ENCODE results near the gene CCDC116.

Gene CCDC116

GRCh38 chr22:21661991-21662390, 29.4 kb downstream of the CCDC116 start:
- no peaks in the 10 kb centered on the region for H3K79me1 ChIP-seq (ENCODE audit: low read depth, low read length)
- H2BK12ac ChIP-seq (ENCODE audit: low read length): no peak overlapping the region
- no peaks in the 10 kb centered on the region for H3K9me3 ChIP-seq (replicated peaks in 1 of 2; ENCODE audit: control insufficient read depth in 2 of 2, insufficient read depth in 1 of 2, low read depth in 1 of 2, low read length in 2 of 2)
- H3K4me2 ChIP-seq (ENCODE audit: insufficient read depth, low read length, poor library complexity, severe bottlenecking): no peak overlapping the region
- H2BK5ac ChIP-seq (ENCODE audit: low read length): no peak overlapping the region
- WGBS, 2 donors (ENCODE audit: extremely low coverage in 2 of 2, insufficient read length in 2 of 2, insufficient replicate concordance in 1 of 2): no CpG with 5 or more reads among the region's 5 CpGs
- no peak overlapping the region for H4K91ac ChIP-seq (ENCODE audit: low read depth, low read length, poor library complexity)
- H3K27ac ChIP-seq (replicated peaks; ENCODE audit: low read length): no peak overlapping the region
- no peak overlapping the region for H2AFZ ChIP-seq (ENCODE audit: low read length)
- no peak overlapping the region for H4K8ac ChIP-seq (ENCODE audit: low read depth, low read length)
- H3K23ac ChIP-seq (ENCODE audit: low read depth, low read length, poor library complexity): no peak overlapping the region
- no peaks in the 10 kb centered on the region for H3K27me3 ChIP-seq (ENCODE audit: control insufficient read depth in 3 of 3, insufficient read depth in 3 of 3, low read depth in 1 of 3, low read length in 3 of 3)
- H3K4me3 ChIP-seq (ENCODE audit: low read length in 2 of 2): no peak overlapping the region
- H2BK120ac ChIP-seq (ENCODE audit: low read depth, low read length): no peak overlapping the region
- H3K9ac ChIP-seq (ENCODE audit: low read depth, low read length, poor library complexity): no peak overlapping the region
- no peak overlapping the region for H2BK15ac ChIP-seq (ENCODE audit: low read length)
- no peak overlapping the region for H2AK5ac ChIP-seq (ENCODE audit: low read depth, low read length)
- peaks cover 8 to 9% of the 10 kb centered on the region in 2 donors for H3K4me1 ChIP-seq (ENCODE audit: control insufficient read depth in 2 of 2, insufficient read depth in 1 of 2, low read depth in 1 of 2, low read length in 2 of 2)
- no peak overlapping the region for H3K18ac ChIP-seq (ENCODE audit: low read length)
- no peak overlapping the region for H3K14ac ChIP-seq (ENCODE audit: low read length)
- H3K4ac ChIP-seq (ENCODE audit: low read length): no peak overlapping the region
- H3K36me3 ChIP-seq (replicated peaks in 1 of 2; ENCODE audit: control insufficient read depth in 2 of 2, insufficient read depth in 2 of 2, low read length in 2 of 2): peaks cover 0 to under 1% of the 10 kb centered on the region in 2 donors
- DNase-seq (ENCODE audit: low spot score): no peak

GRCh38 chr22:21663738-21664137, 31.2 kb downstream of the CCDC116 start:
- Histone ChIP-seq H3K9ac (ENCODE audit: low read depth, low read length, poor library complexity) (no peak overlapping the region), H3K18ac (ENCODE audit: low read length) (no peak overlapping the region), H3K4ac (ENCODE audit: low read length) (no peak overlapping the region), H3K4me3 (ENCODE audit: low read length in 2 of 2) (no peak overlapping the region), H2BK12ac (ENCODE audit: low read length) (no peak overlapping the region), H2BK5ac (ENCODE audit: low read length) (no peak overlapping the region), H4K91ac (ENCODE audit: low read depth, low read length, poor library complexity) (no peak overlapping the region), H3K36me3 (replicated peaks in 1 of 2; ENCODE audit: control insufficient read depth in 2 of 2, insufficient read depth in 2 of 2, low read length in 2 of 2) (no peaks in the 10 kb centered on the region), H3K27ac (replicated peaks; ENCODE audit: low read length) (no peak overlapping the region), H3K9me3 (replicated peaks in 1 of 2; ENCODE audit: control insufficient read depth in 2 of 2, insufficient read depth in 1 of 2, low read depth in 1 of 2, low read length in 2 of 2) (no peaks in the 10 kb centered on the region), H2AFZ (ENCODE audit: low read length) (no peak overlapping the region), H2AK5ac (ENCODE audit: low read depth, low read length) (no peak overlapping the region), H2BK15ac (ENCODE audit: low read length) (no peak overlapping the region), H4K8ac (ENCODE audit: low read depth, low read length) (no peak overlapping the region), H3K4me2 (ENCODE audit: insufficient read depth, low read length, poor library complexity, severe bottlenecking) (no peak overlapping the region), H3K79me1 (ENCODE audit: low read depth, low read length) (no peaks in the 10 kb centered on the region), H3K4me1 (ENCODE audit: control insufficient read depth in 2 of 2, insufficient read depth in 1 of 2, low read depth in 1 of 2, low read length in 2 of 2) (peaks cover 2 to 4% of the 10 kb centered on the region in 2 donors), H2BK120ac (ENCODE audit: low read depth, low read length) (no peak overlapping the region), H3K23ac (ENCODE audit: low read depth, low read length, poor library complexity) (no peak overlapping the region), H3K14ac (ENCODE audit: low read length) (no peak overlapping the region), H3K27me3 (ENCODE audit: control insufficient read depth in 3 of 3, insufficient read depth in 3 of 3, low read depth in 1 of 3, low read length in 3 of 3) (no peaks in the 10 kb centered on the region)
- WGBS, 2 donors (ENCODE audit: extremely low coverage in 2 of 2, insufficient read length in 2 of 2, insufficient replicate concordance in 1 of 2): no CpG with 5 or more reads among the region's 2 CpGs
- no peak for DNase-seq (ENCODE audit: low spot score)

GRCh38 chr22:21665047-21665851, 32.7 kb downstream of the CCDC116 start:
- H2AK5ac ChIP-seq (ENCODE audit: low read depth, low read length): peak overlapping the region; percentile 75
- H3K4ac ChIP-seq (ENCODE audit: low read length): no peak overlapping the region
- H3K9me3 ChIP-seq (replicated peaks in 1 of 2; ENCODE audit: control insufficient read depth in 2 of 2, insufficient read depth in 1 of 2, low read depth in 1 of 2, low read length in 2 of 2): no peaks in the 10 kb centered on the region
- no peaks in the 10 kb centered on the region for H3K79me1 ChIP-seq (ENCODE audit: low read depth, low read length)
- peak overlapping the region; percentile 65 for H4K8ac ChIP-seq (ENCODE audit: low read depth, low read length)
- H4K91ac ChIP-seq (ENCODE audit: low read depth, low read length, poor library complexity): no peak overlapping the region
- peak overlapping the region; percentile 90 for H3K18ac ChIP-seq (ENCODE audit: low read length)
- peak overlapping the region; percentile 84 for H2BK15ac ChIP-seq (ENCODE audit: low read length)
- DNase-seq (ENCODE audit: low spot score): no peak
- H3K27me3 ChIP-seq (ENCODE audit: control insufficient read depth in 3 of 3, insufficient read depth in 3 of 3, low read depth in 1 of 3, low read length in 3 of 3): no peaks in the 10 kb centered on the region
- H3K27ac ChIP-seq (replicated peaks; ENCODE audit: low read length): no peak overlapping the region
- peak overlapping the region; percentile 99 for H3K23ac ChIP-seq (ENCODE audit: low read depth, low read length, poor library complexity)
- H2BK12ac ChIP-seq (ENCODE audit: low read length): no peak overlapping the region
- peak overlapping the region; percentile 77 for H3K4me2 ChIP-seq (ENCODE audit: insufficient read depth, low read length, poor library complexity, severe bottlenecking)
- peak overlapping the region; percentile 28 for H2BK120ac ChIP-seq (ENCODE audit: low read depth, low read length)
- no CpG with 5 or more reads among the region's 26 CpGs for WGBS, 2 donors (ENCODE audit: extremely low coverage in 2 of 2, insufficient read length in 2 of 2, insufficient replicate concordance in 1 of 2)
- no peak overlapping the region for H3K14ac ChIP-seq (ENCODE audit: low read length)
- H3K4me1 ChIP-seq (ENCODE audit: control insufficient read depth in 2 of 2, insufficient read depth in 1 of 2, low read depth in 1 of 2, low read length in 2 of 2): peaks cover 2 to 4% of the 10 kb centered on the region in 2 donors
- H2AFZ ChIP-seq (ENCODE audit: low read length): peak overlapping the region; percentile 97
- peak overlapping the region; percentile 91 for H2BK5ac ChIP-seq (ENCODE audit: low read length)
- H3K9ac ChIP-seq (ENCODE audit: low read depth, low read length, poor library complexity): no peak overlapping the region
- H3K36me3 ChIP-seq (replicated peaks in 1 of 2; ENCODE audit: control insufficient read depth in 2 of 2, insufficient read depth in 2 of 2, low read length in 2 of 2): peaks cover 0 to 7% of the 10 kb centered on the region in 2 donors
- H3K4me3 ChIP-seq (ENCODE audit: low read length in 2 of 2): peak overlapping the region in 1 of 2 donors; percentile 88

- H3K4me1 ChIP-seq (ENCODE audit: control insufficient read depth in 2 of 2, insufficient read depth in 1 of 2, low read depth in 1 of 2, low read length in 2 of 2): peaks cover 2 to 3% of the 10 kb centered on the region in 2 donors
Measured at GRCh38 chr22:21666786-21667185, 34.2 kb downstream of the CCDC116 start.

More at GRCh38 chr22:21666786-21667185, 34.2 kb downstream of the CCDC116 start:
- Histone ChIP-seq H2BK12ac (ENCODE audit: low read length) (no peak overlapping the region), H4K8ac (ENCODE audit: low read depth, low read length) (no peak overlapping the region), H3K23ac (ENCODE audit: low read depth, low read length, poor library complexity) (no peak overlapping the region), H2BK5ac (ENCODE audit: low read length) (no peak overlapping the region), H3K9me3 (replicated peaks in 1 of 2; ENCODE audit: control insufficient read depth in 2 of 2, insufficient read depth in 1 of 2, low read depth in 1 of 2, low read length in 2 of 2) (no peaks in the 10 kb centered on the region), H3K79me1 (ENCODE audit: low read depth, low read length) (no peaks in the 10 kb centered on the region), H3K4ac (ENCODE audit: low read length) (no peak overlapping the region), H3K18ac (ENCODE audit: low read length) (no peak overlapping the region), H2BK15ac (ENCODE audit: low read length) (no peak overlapping the region), H4K91ac (ENCODE audit: low read depth, low read length, poor library complexity) (no peak overlapping the region), H2AK5ac (ENCODE audit: low read depth, low read length) (no peak overlapping the region), H3K27ac (replicated peaks; ENCODE audit: low read length) (no peak overlapping the region), H3K14ac (ENCODE audit: low read length) (no peak overlapping the region), H2BK120ac (ENCODE audit: low read depth, low read length) (no peak overlapping the region), H2AFZ (ENCODE audit: low read length) (no peak overlapping the region), H3K9ac (ENCODE audit: low read depth, low read length, poor library complexity) (no peak overlapping the region), H3K4me3 (ENCODE audit: low read length in 2 of 2) (peak overlapping the region in 1 of 2 donors; percentile 88), H3K27me3 (ENCODE audit: control insufficient read depth in 3 of 3, insufficient read depth in 3 of 3, low read depth in 1 of 3, low read length in 3 of 3) (no peaks in the 10 kb centered on the region), H3K36me3 (replicated peaks in 1 of 2; ENCODE audit: control insufficient read depth in 2 of 2, insufficient read depth in 2 of 2, low read length in 2 of 2) (peaks cover 7 to 22% of the 10 kb centered on the region in 2 donors), H3K4me2 (ENCODE audit: insufficient read depth, low read length, poor library complexity, severe bottlenecking) (peak overlapping the region; percentile 77)
- no CpG with 5 or more reads among the region's 16 CpGs for WGBS, 2 donors (ENCODE audit: extremely low coverage in 2 of 2, insufficient read length in 2 of 2, insufficient replicate concordance in 1 of 2)
- no peak for DNase-seq (ENCODE audit: low spot score)
